Measurements from ENCODE around the gene MX2.

The MX2 gene

DNA sequence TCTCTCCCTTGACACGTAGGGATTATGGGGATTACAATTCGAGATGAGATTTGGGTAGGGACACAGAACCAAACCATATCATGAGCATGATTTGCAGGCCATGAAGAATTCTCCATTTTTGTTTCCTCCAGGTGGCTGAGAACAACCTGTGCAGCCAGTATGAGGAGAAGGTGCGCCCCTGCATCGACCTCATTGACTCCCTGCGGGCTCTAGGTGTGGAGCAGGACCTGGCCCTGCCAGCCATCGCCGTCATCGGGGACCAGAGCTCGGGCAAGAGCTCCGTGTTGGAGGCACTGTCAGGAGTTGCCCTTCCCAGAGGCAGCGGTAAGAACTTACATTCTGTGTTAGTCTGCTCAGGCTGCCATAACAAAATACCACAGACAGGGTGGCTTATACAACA lies 73.9 kb downstream of the MX2 start:
- DNase-seq (ENCODE audit: low spot score): no peak

DNA sequence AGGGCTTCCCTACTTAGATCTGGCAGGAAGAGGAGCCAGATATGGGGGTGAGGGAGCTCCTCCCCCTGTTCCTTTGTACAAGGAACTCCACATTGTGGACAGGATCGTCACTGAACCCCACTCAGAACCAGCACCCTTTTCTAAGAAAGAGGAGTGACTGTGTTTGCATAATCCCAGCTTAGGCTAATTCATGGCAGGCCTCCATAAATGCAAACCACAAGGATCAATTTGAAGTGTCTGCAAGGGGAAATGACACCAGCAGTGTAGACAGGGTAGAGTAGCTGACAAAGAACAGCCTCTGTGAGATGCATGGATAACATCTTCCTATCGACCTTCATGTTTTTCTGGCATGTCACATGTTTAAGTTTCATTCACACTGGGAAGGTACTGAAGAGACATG lies 75.9 kb downstream of the MX2 start:
- DNase-seq (ENCODE audit: low spot score): no peak

DNA sequence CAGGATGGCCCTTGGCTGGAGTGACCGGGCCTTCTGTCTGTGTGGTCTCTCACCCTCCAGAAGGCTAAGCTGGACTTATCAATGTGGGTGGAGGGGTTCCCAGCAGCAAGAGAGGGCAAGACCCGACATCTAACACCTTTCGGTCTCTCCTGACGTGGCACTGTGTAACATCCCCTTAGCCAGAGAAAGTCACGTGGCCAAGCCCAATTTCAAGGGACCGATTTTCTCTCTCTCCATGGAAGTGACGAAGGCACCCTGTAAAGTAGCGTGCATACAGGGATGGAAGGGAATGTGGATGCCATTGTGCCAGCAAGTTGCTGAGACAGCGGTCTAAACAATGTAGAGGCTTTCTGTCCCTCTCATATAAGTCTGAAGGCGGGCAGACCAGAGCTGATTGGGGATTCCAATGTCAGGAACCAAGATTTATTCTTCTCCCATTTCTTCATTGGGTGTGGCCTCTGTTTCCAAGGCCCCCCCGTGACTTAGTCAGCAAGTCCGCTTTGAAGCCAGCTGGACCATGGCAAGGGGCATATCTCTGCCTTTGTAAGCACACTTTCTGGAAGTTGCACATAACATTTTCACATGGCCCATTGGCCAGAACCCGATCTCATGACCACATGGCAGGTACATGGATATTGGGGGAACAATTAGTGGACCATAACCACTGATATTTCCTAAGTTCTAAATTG lies 76.7 kb downstream of the MX2 start:
- no peak for DNase-seq (ENCODE audit: low spot score)

DNA sequence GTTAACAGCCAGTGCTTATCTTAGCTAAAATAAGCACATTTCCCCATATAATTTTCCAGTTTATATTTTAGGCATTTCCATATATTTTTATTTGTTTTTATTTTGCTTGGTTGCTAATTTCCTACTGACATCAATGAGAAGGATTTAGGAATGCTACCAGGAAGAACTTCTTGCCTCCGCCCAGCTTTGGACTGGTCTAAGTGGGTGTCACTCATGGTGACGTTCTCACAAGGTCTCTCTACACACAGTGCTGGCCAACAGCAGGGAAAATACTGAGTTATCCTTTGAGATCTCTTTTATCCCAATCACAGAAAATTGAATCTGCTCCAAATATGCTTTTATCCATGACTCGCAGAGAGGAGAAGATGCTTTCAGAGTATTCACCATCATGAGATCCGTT lies 77.4 kb downstream of the MX2 start:
- no peak for DNase-seq (ENCODE audit: low spot score)

DNA sequence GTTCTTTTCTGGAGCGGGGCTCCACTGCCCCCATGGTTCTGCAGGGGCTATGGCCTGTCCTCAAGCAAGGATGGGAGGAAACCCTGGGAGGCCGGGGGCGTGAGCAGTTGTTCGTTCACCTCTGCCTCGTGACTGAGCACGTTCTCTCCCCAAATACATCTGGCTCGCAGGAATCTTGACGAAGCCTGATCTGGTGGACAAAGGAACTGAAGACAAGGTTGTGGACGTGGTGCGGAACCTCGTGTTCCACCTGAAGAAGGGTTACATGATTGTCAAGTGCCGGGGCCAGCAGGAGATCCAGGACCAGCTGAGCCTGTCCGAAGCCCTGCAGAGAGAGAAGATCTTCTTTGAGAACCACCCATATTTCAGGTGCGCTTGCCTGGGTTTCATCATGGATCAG lies 79.7 kb downstream of the MX2 start:
- DNase-seq (ENCODE audit: low spot score): no peak

DNA sequence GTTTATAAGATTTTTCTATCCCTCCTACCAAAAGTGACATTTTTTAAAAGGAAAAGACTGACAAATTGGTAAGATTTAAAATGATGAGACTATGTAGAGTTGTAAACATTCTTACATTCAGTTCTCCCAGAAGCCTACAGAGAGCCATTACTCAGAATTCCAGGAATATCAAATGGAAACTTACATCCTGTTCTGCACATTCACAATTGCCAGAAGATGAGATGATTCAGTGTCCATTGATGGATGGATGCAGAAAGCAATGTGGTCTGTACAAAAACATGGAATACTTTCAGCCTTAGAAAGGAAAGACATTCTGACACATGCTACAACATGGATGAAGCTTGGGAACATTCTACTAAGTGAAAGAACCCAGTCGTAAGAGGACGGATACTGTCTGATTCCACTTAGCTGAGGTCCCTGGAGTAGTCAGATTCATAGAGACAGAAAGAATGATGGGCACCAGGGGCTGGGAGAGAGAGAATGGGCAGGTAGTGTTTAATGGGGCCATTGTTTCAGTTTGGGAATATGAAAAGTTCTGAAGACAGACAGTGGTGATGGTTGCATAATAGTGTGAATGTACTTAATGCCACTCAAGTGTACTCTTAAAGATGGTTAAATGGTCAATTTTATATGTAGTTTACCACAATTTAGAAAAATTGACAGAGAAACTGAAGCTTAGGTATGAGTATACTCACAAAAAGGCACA lies 80.8 kb downstream of the MX2 start:
- DNase-seq (ENCODE audit: low spot score): no peak

DNA sequence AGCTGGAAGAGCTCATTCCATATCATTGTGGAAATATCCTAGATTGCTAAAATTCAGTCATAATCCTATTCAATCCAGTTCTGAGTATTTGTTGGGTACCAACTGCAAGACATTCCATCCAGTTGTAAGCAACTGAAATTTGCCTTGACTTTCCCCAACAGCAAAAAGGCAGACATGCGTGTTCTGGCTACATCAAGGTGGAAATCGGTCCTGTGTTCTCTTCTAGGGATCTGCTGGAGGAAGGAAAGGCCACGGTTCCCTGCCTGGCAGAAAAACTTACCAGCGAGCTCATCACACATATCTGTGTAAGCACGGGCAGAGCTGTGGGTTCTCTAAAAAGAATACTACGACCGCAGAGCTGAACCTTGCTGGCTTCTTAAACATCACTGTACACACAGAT lies 81.7 kb downstream of the MX2 start:
- DNase-seq (ENCODE audit: low spot score): no peak

DNA sequence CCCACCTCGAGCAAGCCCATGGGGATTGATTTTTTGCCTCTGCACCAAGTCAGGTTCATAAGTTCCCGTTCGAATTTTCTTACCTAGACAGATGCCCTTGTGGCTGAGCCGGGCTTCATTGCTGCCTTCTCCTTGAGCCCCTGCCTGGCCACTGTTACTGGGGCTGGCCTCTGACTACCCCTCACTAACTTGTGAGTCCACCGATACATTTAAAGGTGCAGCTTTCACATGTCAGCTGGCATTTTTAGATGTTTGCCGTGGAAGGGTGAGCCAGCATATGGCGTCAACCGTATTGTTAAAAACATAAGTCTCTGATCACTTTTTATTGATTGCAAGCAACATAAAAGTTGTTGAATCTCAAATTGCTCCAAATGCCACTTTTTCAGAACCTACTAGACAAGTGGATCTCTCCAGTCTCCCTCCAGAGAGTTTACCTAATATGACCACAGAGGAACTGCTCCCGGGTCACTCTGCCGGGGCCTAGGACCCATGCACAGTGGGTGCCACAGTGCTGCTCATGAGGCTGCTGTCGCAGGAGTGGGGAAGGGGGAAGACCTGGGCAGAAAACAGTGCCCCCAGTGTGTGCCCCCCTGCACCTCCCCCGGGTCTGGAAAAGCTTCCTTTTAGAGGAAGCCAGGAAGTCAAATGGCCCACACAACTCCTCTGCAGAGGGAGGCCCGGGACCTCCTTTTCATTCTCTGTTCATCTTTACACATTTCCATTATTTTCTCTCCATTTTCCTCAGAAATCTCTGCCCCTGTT lies 83.1 kb downstream of the MX2 start:
- no peak for DNase-seq (ENCODE audit: low spot score)

DNA sequence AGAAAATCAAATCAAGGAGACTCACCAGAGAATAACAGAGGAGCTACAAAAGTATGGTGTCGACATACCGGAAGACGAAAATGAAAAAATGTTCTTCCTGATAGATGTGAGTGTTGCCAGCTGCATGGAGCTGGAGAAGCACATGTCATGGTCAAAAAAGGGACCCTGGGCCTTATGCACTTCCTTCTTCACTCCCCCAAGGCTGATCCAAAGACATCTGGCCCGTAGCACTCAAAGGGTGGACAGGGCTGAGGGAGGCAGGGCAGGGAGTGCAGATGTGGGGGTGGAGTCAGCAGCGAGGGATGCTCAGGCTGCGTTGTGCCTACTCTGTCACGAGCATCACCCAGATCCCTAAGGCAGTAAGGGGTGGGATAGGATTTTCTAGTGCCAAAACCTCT lies 83.6 kb downstream of the MX2 start:
- no peak for DNase-seq (ENCODE audit: low spot score)

DNA sequence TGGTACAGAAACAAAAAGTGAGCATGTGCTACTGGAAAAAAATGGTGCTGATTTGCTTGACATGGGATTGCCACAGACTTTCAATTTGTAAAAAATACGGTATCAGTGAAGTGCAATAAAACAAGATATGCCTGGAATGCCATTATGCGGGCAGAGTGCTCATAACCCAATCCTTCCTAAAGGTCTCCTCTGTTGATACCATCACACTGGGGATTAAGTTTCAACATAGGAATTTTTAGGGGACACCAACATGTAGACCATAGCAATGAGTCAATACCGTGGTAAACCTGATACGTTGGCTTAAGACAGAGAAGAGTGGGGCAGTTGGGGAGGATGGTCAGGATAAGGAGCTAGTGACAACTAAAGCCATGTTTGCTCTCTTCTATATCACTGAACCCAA lies 84.8 kb downstream of the MX2 start:
- no peak for DNase-seq (ENCODE audit: low spot score)

DNA sequence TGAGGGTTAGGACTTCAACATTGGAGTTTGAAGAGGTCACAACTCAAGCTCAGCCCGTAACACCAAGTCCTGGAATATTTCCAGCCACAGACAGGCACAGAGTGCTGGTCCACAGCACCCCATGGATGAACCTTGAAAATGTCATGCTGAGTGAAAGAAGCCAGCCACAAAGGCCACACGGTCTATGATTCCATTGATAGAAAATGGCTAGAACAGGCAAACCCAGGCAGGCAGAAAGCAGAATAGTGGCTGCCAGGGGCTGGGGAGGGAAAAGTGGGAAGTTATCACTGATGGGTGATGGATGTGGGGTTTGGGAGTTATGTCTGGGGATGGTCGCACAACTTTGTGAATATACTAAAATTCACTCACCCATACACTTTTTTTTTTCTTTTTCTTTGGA lies 85.5 kb downstream of the MX2 start:
- DNase-seq (ENCODE audit: low spot score): no peak

DNA sequence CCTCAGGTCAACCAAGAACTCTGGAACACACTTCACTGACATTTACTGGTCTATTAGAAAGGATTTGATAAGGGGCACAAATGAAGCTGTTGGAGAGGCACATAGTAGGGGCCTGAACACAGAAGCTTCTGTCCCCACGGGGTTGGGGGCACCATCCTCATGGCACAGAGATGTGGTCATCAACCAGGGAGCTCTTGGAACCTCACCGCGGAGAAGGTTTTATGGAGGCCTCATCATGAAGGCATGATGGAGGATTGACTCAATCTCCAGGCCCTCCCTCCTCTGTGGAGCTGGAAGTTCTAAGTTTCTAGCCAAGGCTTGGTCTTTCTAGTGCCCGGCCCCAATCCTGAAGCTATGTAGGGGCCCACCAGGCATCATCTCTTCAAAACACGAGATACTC lies 87.8 kb downstream of the MX2 start:
- DNase-seq (ENCODE audit: low spot score): no peak

DNA sequence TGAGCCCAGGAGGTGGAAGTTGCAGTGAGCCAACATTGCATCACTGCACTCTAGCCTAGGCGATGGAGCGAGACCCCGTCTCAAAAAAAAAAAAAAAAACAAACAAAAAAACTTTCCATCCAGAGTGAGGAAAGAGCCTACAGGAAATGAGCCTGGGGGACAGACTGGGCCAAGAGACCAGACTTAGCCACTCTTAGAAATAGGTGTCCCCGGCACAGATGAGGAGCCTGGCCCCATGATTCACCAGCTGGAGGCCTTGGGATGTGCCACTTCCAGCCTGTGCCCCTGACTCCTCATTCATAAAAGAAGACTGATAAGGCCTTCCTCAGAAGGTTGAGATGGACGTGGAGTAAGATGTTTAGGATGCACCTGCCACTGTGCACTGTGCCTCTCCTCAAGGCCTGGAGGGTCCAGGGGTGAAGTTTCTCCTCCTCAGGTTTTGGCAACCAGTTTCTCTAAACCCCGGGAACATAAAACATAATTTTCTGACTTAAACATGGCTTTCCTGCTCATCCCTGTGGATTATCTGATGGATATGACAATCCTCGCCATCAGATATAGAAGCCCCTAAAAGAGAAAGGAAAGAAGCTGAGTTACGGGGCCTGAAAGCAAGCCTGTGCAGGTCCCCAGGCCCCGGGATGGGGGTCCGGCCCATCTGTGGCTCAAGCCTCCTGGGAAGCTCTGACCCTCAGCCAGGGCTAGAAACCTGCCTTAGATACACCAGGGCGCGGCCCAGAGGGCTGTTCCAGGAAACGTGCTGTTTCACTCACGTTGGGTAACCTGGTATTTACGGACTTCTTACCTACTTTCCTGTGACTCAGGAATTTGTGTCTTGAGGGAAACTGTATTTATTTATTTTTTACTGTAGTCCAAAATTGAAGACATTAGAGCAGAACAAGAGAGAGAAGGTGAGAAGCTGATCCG lies 90.2 kb downstream of the MX2 start:
- DNase-seq (ENCODE audit: low spot score): no peak

DNA sequence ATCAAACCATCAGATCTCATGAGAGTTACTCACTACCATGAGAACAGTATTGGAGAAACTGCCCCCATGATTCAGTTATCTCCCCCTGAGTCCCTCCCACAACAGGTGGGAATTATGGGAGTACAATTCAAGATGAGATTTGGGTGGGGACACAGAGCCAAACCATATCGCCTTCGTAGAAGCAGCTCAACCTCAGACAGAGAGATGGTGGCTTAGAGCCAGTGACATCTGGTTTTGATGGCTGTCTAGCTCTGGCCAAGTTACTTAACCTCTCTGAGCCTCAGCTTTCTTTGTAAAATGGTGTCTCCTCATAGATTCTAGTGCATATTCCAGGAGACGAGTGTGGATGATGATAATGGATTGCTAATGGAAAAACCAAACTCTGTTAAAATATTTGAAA lies 91.4 kb downstream of the MX2 start:
- DNase-seq (ENCODE audit: low spot score): no peak

DNA sequence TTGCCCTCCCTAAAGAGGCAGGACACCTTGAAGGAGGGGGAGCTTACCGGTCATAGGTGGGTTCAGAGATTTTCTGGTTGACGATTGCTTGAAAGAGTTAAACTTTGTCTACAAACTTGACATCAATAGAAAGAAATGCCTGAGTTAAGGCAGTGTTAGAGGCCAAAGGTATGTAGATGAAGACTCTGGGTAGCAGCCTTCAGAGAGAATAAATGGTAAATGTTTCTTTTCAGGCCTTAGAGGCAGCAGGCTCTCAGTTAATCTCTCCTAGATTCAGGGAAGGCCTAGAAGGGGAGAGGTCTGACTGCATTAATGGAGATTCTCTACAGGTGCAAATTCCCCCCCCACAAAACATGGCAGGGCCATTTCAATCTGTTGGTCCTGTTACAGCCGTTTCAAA lies 91.9 kb downstream of the MX2 start:
- DNase-seq (ENCODE audit: low spot score): no peak

DNA sequence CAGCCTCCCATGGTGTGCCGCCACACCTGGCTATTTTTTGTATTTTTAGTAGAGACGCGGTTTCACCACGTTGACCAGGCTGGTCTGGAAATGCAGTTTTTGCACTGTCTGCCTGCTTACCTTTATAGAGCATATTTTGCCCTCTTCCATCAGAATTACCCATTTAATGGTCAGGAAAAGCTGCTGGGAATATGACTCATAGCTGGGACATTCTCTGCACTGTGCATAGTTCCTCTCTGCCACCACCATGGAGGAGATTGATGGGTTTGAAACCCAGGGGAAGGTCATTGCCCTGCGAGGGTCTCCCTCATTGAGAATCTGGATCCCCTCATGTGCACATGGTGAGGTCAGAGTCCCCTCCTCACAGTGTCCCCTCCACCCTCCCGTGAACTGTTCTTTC lies 96.3 kb downstream of the MX2 start:
- DNase-seq (ENCODE audit: low spot score): no peak

DNA sequence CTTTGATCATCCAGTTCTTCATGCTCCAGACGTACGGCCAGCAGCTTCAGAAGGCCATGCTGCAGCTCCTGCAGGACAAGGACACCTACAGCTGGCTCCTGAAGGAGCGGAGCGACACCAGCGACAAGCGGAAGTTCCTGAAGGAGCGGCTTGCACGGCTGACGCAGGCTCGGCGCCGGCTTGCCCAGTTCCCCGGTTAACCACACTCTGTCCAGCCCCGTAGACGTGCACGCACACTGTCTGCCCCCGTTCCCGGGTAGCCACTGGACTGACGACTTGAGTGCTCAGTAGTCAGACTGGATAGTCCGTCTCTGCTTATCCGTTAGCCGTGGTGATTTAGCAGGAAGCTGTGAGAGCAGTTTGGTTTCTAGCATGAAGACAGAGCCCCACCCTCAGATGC lies 96.7 kb downstream of the MX2 start:
- DNase-seq (ENCODE audit: low spot score): no peak
